Progenitor cell of endocrine pancreas (in vitro differentiated cells): Measurements from ENCODE around the gene ADCY3. TPM values are rescaled to one million over a fixed set of nuclear protein-coding genes. Genes with fewer than 3 reads are reported as not detected.

Experiments
- DNase-seq: peaks from one replicate; pipeline ENCODE4 v3.0.0; 2021; ENCODE audit warnings: low spot score; ENCODE audit not compliant: unreplicated experiment
- H3K27ac Mint-ChIP-seq: 2 replicates; pipeline ENCODE4 v1.8.0; 2021; ENCODE audit warnings: mild to moderate bottlenecking, moderate library complexity, mixed read lengths
- H3K27me3 Mint-ChIP-seq: 2 replicates; pipeline ENCODE4 v1.8.0; 2021; ENCODE audit warnings: mixed read lengths
- H3K36me3 Mint-ChIP-seq: 2 replicates; pipeline ENCODE4 v1.8.0; 2022; ENCODE audit warnings: mixed read lengths; ENCODE audit not compliant: insufficient read depth
- H3K4me1 Mint-ChIP-seq: 2 replicates; pipeline ENCODE4 v1.8.0; 2021; ENCODE audit warnings: low read depth, mixed read lengths
- H3K4me3 Mint-ChIP-seq: 2 replicates; pipeline ENCODE4 v1.8.0; 2021; ENCODE audit warnings: low read depth, mild to moderate bottlenecking, moderate library complexity, mixed read lengths
- H3K9me3 Mint-ChIP-seq: 2 replicates; pipeline ENCODE4 v1.8.0; 2021; ENCODE audit warnings: low read depth, mixed read lengths
- CTCF ChIP-seq: fragments of 200-600 bp; sonication (generic); IDR thresholded peaks from one replicate; pipeline ENCODE4 v1.5.0; 2021; ENCODE audit warnings: antibody characterized with exemption, mild to moderate bottlenecking; ENCODE audit not compliant: unreplicated experiment
- total RNA-seq: library from RNA; stranded (reverse); gene quantifications from 2 replicates; pipeline ENCODE4 v1.2.1, GENCODE V29; 2021

Gene ADCY3
- total RNA-seq, 1 donor from 2014 or later, result 22.6 TPM

DNA sequence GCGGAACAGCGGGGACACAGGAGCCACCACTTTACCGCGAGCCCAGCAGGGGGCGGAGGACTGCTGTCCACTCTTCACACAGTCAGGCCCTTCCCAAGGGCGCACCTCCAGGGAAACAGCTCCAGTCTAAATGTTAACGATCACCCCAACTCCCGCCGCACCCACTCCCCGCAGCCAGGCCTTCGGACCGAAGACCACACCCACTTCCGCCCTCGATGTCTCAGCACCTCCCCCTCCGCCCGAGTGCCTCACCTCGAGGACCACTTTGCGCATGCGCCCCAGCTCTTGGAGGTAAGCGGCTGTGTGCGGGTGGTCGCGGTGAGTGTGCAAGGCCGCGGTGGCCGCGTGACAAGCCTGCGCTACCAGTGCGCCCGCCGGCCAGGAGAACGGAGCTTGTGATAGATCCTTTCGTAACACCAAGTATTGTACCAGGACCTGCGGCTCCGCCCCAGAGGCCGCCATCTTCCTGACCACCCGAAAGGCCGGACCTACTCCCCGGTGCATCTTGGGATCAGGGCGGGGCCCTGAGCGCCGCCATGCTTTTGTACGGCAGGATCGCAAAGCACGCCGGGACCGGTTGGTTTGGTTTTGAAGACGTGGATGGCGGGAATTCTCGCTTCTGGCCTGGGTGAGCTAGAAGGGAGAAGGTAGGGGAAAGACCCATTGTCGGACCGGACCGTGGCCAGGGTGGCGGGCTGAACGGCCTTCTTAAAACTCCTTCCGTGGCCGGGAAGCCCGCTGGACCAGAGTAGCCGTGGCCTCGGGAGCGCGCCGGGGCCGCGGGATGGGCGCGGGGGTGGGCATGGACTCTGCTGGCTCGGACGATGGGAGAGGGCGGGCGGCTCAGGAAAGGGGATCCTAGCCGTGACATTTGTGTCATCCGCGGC, 126.9 kb downstream of the ADCY3 start, which contains the start of the genes CENPO and PTRHD1:
Gene CENPO (plus strand): TSS at position 552 of the 887 bp plus-strand sequence. CDS start 495 bp downstream, outside the sequence.
Gene PTRHD1 (minus strand): TSS at position 518 of the 887 bp plus-strand sequence. CDS start 14 bp downstream, at position 504.
- H3K4me3 Mint-ChIP-seq, result peak within 1 kb of the TSS; percentile 99
- H3K4me1 Mint-ChIP-seq, result peaks cover 16% of the 10 kb centered on the region
- peak within 1 kb of the TSS; percentile 100 for H3K27ac Mint-ChIP-seq
- peak; percentile 78 for TF ChIP-seq CTCF
- no peaks in the 10 kb centered on the region for H3K27me3 Mint-ChIP-seq
- DNase-seq, result peak; percentile 91
- H3K36me3 Mint-ChIP-seq, result peaks cover 12% of the 10 kb centered on the region
- no peaks in the 10 kb centered on the region for H3K9me3 Mint-ChIP-seq

- Mint-ChIP-seq H3K4me3 (peak overlapping the region; percentile 99), H3K36me3 (peaks cover 7% of the 10 kb centered on the region), H3K4me1 (peaks cover 16% of the 10 kb centered on the region), H3K27me3 (no peaks in the 10 kb centered on the region), H3K9me3 (no peaks in the 10 kb centered on the region), H3K27ac (peak overlapping the region; percentile 100)
- no peak for DNase-seq
- no peak for TF ChIP-seq CTCF
Measured at GRCh38 chr2:24792542-24792873, 127.5 kb downstream of the ADCY3 start.

GRCh38 chr2:24791452-24791851, 128.6 kb downstream of the ADCY3 start:
- H3K4me1 Mint-ChIP-seq, result peaks cover 16% of the 10 kb centered on the region
- H3K27ac Mint-ChIP-seq, result no peak overlapping the region
- no peak for DNase-seq
- H3K9me3 Mint-ChIP-seq, result no peaks in the 10 kb centered on the region
- no peaks in the 10 kb centered on the region for H3K36me3 Mint-ChIP-seq
- H3K27me3 Mint-ChIP-seq, result no peaks in the 10 kb centered on the region
- no peak overlapping the region for H3K4me3 Mint-ChIP-seq
- TF ChIP-seq CTCF, result no peak

DNA sequence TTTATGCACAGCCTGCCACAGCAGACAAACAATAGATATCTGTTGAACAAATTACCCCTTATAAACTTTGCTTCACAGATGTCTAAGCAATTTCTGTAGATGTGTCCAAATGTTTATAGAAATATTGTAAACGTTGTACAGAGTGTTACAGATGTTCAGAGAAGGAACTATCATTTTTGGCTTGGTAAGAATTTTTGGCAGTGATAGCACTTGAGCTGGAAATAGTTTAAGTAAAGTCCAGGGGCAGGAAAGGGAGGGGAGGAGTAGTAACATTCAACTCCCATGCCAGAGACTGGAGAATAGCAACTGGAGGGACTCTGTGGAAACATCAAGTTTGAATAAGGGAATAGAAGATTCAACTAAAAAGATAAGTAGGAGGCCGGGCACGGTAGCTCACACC, 131.2 kb downstream of the ADCY3 start:
- H3K4me3 Mint-ChIP-seq, result no peak overlapping the region
- H3K27ac Mint-ChIP-seq, result no peak overlapping the region
- no peaks in the 10 kb centered on the region for H3K27me3 Mint-ChIP-seq
- TF ChIP-seq CTCF, result no peak
- H3K9me3 Mint-ChIP-seq, result peaks cover 4% of the 10 kb centered on the region
- H3K36me3 Mint-ChIP-seq, result no peaks in the 10 kb centered on the region
- DNase-seq, result no peak
- peaks cover 6% of the 10 kb centered on the region for H3K4me1 Mint-ChIP-seq

- no peak for DNase-seq
- Mint-ChIP-seq H3K9me3 (peaks cover 8% of the 10 kb centered on the region), H3K27ac (no peak overlapping the region), H3K4me1 (peaks cover 3% of the 10 kb centered on the region), H3K36me3 (no peaks in the 10 kb centered on the region), H3K4me3 (no peak overlapping the region), H3K27me3 (no peaks in the 10 kb centered on the region)
- no peak for TF ChIP-seq CTCF
Measured at GRCh38 chr2:24787532-24787931, 132.5 kb downstream of the ADCY3 start.
